T47D (cell line): ENCODE measurements around the gene TNNT3.

Experiments used
- DNase-seq, 2 experiments: peaks; one replicate each; pipeline versions ENCODE4 v3.0.0 to v3.0.0-alpha.2; 2011 to 2012; ENCODE audit warnings: low read depth in 1 of 2, low spot score in 1 of 2
- JUND ChIP-seq: IDR thresholded peaks from 2 replicates; pipeline ENCODE4 v1.6.1; 2012; ENCODE audit warnings: low read depth
- in situ Hi-C: cut with HindIII; loops from 2 replicates; pipeline ENCODE4 v1.10.0; 2016; ENCODE audit warnings: low sequenced_read_pairs, low pct_unique_long_range_greater_than_20kb

TNNT3 gene

GRCh38 chr11:1963864-1964263 lies 44.4 kb downstream of the TNNT3 start:
- DNase-seq = no peak
- no peak for TF ChIP-seq JUND
- in situ Hi-C loops = no loop called here

DNA sequence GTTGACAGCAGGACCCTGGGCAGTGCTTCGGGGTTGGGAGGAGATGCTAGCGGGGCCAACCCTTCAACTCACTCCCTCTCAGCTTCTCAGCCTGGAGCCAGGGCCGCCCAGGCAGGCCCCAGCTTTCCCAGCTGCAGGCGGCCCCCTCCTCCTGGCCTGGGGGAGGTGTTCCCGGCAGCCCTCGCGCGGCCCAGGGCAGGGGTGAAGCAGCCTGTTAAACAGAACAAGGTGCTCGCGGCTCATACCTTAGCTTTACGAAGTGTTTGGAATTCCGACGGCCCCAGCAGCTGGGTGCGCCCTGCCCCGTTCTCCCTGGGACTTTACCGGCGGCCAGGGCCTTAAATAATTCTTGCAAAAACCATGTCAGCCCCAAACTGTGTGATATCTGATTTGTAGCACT lies 44.8 kb downstream of the TNNT3 start:
- TF ChIP-seq JUND = no peak
- in situ Hi-C loops = no loop called here
- DNase-seq = no peak

DNA sequence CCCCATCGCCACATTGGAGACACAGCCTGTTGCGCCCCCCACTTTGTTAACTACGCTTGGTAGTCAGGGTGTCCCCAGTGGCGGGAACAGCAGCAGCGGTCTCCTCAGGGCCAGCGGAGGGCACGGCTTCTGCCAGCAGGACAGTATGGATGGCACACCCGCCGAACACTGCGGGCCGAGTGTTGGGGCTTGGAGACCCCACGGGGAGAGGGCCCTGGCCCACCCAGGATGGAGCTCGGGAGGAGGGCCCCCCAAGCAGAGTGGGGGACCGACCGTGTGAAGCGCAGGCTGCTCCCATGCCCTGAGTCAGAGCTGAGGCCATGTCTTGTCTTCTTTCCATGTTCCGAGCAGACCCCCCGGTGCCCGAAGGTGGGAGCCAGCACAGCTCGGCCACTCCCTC lies 45.5 kb downstream of the TNNT3 start:
- in situ Hi-C loops = no loop called here
- TF ChIP-seq JUND = no peak
- DNase-seq = no peak

DNA sequence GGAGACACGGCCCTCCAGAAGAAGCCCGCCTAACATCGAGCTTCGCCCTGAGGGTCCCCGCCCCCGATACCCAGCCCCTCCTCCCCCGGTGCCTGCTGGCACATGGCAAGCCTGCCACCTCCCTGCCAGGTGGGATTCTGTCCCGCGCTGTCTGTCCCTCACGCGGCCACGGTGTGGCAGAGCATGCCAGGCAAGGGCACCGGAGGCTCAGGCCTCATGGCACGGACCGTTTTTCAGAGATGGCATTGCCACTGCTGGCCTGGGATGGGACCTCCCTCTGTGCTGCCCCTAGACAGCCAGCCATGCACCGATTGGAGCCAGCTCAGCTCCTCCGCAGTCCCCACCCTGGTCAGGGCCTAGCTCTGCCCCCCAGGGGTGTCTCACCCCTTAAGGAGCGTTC lies 47.0 kb downstream of the TNNT3 start:
- no peak for DNase-seq
- in situ Hi-C loops = no loop called here
- no peak for TF ChIP-seq JUND

DNA sequence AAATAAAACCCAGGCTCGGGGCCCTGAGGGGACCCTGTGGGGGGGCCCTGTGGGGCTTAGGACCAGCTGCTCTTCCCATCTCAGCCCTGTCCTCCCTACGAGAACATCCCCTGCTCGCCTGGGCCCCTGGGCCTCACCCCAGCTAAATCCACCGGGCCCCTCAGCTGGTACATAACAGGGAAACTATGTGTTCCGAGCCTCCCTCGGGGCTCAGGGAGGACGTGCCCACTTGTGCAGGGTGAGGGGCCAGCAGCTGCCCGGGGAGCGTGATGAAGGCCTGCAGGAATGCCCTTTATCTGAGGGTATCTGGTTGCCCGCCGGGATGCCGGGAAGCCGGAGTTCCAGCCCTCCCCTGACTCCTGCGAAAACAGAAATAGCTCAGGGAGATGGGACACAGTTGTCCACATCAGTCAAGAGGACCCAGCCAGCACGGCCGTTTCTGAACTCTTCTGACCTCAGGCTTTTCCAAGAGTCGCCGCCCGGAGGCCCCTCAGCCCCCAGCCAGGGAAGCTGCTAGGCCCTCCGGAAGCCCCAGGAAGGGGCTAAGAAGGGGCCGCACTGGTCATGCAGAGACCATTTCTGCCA lies 48.2 kb downstream of the TNNT3 start:
- in situ Hi-C loops = no loop called here
- DNase-seq = no peak
- no peak for TF ChIP-seq JUND

GRCh38 chr11:1968454-1969002 lies 49.0 kb downstream of the TNNT3 start:
- in situ Hi-C loops = no loop called here
- no peak for DNase-seq
- no peak for TF ChIP-seq JUND

- in situ Hi-C loops = no loop called here
- no peak for TF ChIP-seq JUND
- DNase-seq = no peak
Measured at GRCh38 chr11:1969035-1969434, 49.5 kb downstream of the TNNT3 start.

DNA sequence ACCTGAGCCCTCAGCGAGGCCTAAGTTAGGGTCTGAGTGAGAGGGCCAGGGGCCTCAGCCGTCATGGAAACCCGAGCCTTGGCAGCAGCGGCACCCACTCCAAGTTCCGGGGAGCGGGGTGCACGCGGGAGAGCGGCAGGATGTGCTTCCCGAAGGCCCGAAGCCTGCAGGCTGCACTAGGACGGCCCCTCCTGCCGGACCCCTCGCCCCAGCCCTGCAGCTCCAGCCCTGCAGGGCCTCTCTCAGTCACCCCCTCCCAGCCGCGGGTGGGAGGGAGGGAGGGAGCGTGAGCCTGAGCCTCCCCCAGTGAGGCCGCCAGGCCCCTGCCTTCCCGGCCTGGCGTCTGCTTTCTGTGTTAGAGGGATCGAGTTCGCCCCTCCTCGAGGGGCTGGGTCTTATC lies 50.3 kb downstream of the TNNT3 start:
- DNase-seq = no peak
- TF ChIP-seq JUND = no peak
- in situ Hi-C loops = no loop called here

GRCh38 chr11:1970956-1971355 lies 51.5 kb downstream of the TNNT3 start:
- TF ChIP-seq JUND = no peak
- in situ Hi-C loops = no loop called here
- DNase-seq = no peak

DNA sequence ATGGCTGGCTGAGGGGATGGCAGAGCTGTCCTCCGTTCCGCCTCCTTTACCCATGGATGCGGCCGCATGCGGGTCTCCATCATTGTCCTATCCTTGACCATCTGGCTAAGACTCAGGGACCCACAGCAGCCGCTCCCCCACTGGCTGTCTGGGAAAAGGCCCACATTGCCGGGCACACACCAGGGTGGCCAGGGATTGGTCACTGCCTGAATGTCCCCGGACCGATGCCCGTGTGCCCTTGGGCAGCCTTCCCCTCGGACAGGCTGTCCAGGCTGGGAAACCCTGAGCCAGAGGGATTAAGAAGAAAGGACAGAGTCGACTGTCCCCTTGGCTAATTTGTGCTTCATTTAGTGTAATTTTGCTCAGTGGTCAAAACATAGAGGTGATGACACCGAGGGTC lies 55.7 kb downstream of the TNNT3 start:
- in situ Hi-C loops = no loop called here
- no peak for TF ChIP-seq JUND

DNA sequence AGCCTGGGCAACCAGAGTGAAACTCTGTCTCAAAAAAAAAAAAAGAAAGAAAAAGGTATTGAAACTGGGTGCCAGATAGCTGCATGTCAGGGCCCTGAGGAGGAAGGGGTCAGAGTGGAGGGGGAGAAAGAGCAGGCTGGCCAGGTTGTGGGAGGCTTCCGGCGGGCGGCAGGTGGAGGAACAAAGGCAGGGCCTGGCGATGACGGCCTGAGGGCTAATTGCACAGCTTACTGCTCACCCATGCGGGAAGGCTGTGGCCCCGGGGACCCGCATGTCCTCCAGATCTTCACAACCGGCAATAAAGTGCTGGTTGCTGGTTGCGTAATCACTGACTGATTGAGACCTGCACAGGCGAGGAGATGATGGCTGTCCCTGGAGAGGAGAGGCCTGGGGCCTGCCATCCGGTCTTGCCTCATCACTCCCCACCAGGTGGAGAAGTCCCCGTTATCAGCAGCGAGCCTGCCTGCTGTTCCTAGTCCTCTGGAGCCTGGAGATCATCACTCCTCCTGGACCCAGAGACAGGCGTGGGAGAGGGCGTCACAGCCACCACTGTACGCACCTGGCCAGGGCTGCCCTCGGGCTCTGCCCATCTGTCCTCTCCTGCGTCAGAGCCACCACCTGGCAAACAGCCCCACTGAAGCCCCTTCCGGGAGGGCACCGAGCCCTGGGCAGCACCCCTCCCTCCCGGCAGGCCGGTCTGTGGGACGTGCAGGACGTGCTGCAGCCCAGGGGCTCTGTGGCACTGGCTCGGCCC lies 59.4 kb downstream of the TNNT3 start:
- DNase-seq = no peak
- TF ChIP-seq JUND = no peak
- in situ Hi-C loops = no loop called here

More for the DNA sequence above, 55.7 kb downstream of the TNNT3 start:
- DNase-seq = no peak

- TF ChIP-seq JUND = no peak
- in situ Hi-C loops = no loop called here
- no peak for DNase-seq
Measured at GRCh38 chr11:1979607-1980006, 60.1 kb downstream of the TNNT3 start.

GRCh38 chr11:1982873-1983600 lies 63.5 kb downstream of the TNNT3 start:
- in situ Hi-C loops = no loop called here

More at GRCh38 chr11:1982873-1983600, 63.5 kb downstream of the TNNT3 start:
- TF ChIP-seq JUND = no peak
- no peak for DNase-seq
